Epithelial cell of esophagus (primary cell): ENCODE results near the gene SLC35F3.

Experiments
- DNase-seq: peaks from one replicate; pipeline ENCODE4 v3.0.0; 2010; ENCODE audit warnings: low read depth
- H3K4me3 ChIP-seq: 2 replicates; pipeline ENCODE4 v1.5.1; 2011; ENCODE audit warnings: mild to moderate bottlenecking, low read length, control low read depth
- TF ChIP-seq, protein P1 (sequence below): IDR thresholded peaks from 2 replicates; pipeline ENCODE4 v1.5.1; 2011; ENCODE audit warnings: low read depth, mild to moderate bottlenecking, low read length, control low read depth, inconsistent platforms; ENCODE audit not compliant: insufficient read depth; ENCODE audit errors: missing control alignments

Gene SLC35F3

DNA sequence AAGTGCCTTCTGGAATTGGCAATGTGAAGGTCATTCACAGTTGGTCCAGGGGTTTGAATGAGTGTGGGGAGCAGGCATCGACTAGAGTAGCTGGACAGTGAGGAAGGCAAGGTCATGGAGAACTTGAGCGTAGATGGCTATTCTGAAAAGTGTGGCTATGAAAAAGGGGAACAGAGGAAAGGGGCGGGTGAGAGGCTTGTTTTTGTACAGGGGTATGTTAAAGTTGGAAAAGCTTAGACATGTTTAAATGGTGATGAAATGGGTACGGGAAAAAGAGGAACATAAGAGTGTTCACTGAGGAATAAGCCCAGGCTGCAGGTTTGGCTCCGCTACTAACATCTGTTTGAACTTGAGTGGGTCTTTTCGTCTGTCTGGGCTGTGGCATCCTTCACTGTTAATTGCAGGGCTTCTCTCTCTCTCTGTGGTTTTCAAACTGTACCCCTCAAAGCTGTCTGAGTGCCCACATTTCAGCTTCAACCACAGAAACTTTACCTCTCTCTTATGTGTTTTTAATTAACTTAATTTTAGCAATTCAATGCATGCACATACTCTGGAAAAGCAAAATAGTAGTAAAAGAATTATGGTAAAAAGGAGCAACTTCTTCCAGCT, 398.0 kb downstream of the SLC35F3 start:
- H3K4me3 ChIP-seq: no peak overlapping the region
- no peak for DNase-seq
- TF ChIP-seq, protein P1, sequence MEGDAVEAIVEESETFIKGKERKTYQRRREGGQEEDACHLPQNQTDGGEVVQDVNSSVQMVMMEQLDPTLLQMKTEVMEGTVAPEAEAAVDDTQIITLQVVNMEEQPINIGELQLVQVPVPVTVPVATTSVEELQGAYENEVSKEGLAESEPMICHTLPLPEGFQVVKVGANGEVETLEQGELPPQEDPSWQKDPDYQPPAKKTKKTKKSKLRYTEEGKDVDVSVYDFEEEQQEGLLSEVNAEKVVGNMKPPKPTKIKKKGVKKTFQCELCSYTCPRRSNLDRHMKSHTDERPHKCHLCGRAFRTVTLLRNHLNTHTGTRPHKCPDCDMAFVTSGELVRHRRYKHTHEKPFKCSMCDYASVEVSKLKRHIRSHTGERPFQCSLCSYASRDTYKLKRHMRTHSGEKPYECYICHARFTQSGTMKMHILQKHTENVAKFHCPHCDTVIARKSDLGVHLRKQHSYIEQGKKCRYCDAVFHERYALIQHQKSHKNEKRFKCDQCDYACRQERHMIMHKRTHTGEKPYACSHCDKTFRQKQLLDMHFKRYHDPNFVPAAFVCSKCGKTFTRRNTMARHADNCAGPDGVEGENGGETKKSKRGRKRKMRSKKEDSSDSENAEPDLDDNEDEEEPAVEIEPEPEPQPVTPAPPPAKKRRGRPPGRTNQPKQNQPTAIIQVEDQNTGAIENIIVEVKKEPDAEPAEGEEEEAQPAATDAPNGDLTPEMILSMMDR: no peak

DNA sequence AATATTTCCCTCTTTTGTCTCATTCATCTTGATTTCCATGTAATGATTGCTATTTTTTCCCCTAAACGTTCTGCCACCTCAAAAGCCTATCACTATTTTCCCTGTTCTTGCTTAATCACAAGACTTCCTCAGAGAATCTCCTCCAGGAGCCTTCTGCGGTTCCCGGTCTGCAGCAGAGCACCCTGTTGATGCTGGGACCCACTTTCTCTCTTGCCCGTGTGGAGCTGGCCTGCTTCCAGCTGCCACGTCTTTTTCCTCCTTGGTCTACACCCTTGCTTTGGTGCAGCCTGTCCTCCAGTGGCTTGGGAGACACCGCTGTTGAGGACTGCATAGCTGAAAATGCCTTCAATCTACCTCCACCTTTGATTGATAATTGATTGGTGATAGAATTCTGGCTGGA, 398.8 kb downstream of the SLC35F3 start:
- TF ChIP-seq, protein P1: no peak
- H3K4me3 ChIP-seq: no peak overlapping the region
- DNase-seq: no peak

DNA sequence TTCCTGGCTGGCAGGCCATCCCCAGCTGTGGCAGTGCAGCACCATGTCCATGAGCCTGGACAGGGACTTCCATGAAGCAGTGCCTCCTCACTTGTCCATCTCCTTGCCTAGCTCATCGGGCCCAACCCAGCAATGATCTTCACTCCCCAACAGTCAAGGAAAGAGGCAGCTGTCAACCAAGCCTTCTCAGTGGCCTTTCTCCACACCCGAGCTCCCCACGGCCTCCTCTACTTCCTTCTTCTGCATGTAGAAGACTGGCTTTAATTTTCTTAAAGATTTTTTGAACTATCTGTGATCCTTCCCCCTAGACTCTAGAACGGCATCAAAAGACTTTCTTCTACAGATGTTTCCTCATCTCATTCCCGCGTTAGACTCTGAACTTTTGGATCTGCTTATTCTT, 403.2 kb downstream of the SLC35F3 start:
- no peak overlapping the region for H3K4me3 ChIP-seq
- TF ChIP-seq, protein P1: no peak
- no peak for DNase-seq

DNA sequence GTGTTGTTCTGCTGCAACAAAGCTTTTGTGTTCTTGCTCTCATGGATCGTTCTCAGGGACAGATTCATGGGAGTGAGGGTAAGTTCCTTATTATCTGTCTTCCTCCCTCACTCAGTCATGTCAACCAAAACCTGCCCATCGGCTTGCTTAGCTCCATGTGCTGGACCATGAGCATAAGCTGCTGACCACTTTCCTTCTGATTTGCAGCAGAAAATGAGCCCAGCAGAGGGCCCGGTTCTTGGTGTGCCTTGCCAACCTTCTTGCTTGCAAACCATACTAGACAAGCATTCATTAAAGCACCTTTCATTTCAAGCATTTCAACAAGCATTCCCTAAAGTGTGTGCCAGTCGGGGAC, 404.7 kb downstream of the SLC35F3 start:
- TF ChIP-seq, protein P1: no peak
- no peak overlapping the region for H3K4me3 ChIP-seq
- DNase-seq: no peak

DNA sequence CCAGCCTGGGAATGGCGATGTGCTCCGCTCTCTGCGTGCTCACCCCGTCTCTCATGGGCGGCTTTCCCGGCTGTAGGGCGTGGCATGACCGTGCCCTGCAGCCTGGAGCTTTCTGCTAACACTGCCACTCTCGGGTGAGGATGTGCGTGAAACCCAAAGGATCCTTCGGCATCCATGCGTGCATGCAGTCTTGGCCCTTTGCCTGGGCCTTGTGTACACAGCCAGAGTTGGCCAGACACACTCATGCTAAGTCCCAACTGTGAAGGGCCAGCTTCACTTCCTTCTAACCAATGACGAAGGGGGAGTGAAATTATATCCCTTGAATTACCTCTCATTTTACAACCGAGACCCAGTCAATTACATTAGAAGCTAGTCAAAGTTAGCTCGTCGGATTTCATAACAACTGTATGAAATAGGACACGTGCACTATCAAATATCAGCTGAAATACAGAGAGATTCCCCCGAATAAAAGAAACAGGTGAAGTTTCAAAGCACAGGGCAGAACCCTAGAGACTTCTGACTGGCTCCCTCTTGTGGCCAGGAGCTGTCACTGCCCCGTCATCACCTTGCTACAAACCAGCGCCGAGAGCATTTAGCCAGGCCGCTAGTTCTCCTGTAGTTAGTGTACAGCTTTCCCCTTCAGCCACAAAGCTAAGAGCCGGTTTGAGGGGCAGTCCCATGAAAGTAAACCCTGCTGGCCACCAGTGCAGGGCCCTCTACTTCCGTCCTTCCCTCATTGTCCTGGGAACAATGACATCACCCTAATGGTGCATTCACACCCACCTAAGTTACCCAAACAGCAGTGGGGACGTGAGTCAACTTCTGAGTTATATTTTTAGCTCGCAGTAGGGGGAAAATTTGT, 405.4 kb downstream of the SLC35F3 start:
- TF ChIP-seq, protein P1: peak; percentile 94
- DNase-seq: peak; percentile 71
- H3K4me3 ChIP-seq: no peak overlapping the region

DNA sequence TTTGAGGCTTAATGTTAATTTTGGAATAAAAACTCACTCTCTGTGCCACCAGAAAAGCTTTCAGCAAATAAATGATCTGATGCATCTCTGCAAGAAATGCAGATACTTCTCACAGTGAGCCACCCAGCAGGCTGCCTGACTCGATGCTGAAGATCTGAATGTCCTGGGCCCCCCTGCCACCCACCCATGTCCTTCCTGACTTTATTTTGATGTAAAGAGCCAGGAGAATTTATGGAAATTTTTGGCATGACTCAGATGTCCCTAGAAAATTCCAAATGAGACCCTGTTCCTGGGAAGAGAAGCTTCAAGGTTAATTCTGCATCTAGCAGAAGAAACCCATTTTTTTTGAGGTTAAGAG, 406.0 kb downstream of the SLC35F3 start:
- DNase-seq: no peak
- no peak overlapping the region for H3K4me3 ChIP-seq
- TF ChIP-seq, protein P1: no peak
